HL-60/S4 treated with retinoic acid at 250 ng/mL for 4 days and 3 days (cell line): ENCODE data around the gene MBP.

Source experiments
- in situ Hi-C: fragments of 300-500 bp; cut with MboI; formaldehyde crosslinking; loops from 2 replicates; pipeline ENCODE4 v1.7.0; 2022; ENCODE audit warnings: low sequenced_read_pairs

The MBP gene

DNA sequence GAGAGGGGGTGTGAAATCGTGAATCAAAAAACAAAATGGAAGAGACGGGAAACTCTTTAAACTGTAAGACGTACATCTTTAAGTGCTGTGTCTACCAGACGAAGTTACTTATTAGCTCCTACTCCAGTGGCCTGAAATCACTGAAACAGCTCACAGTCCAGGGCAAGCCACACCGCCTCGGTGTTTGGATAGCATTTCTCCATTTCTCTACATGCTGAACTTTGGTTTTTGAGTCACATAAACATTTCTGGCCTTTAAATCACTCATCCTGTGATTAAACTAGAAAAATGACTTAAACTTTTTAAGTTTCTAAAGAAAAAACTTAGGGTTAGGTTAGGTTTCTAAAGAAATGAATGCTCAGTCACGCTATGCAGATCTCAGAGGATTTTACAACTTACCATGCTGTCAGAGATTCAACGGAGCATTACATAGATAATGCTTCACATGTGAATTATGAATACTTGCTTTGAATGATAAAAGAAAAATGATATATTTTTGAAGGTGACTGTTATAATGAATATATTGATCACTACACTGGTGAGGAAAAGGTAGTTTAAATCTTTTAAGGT lies 138.4 kb downstream of the MBP start:
- in situ Hi-C loops = loop anchor here (25.0 kb wide), 2 partner anchors 218 to 668 kb away; no protein-coding TSS in a partner anchor

DNA sequence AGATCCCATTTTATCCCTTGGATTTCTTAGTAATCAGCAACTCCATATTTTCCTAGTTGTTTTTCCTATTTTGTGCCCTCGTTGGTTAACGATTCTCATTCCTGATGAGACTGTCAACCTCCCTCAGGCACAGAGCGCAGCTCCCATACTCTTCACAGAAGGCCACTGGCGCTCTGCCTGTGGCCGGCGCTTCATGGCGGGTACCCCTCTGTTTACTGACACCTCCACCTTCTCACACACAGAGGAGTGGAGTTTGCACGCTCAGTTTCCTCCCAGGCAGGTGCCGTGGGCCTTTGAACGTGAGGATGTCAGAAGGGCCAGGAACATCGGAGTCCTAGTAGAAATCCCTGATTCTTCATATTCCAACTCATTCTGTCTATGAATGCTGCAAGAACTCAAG lies 139.0 kb downstream of the MBP start:
- in situ Hi-C loops = loop anchor here (25.0 kb wide), 2 partner anchors 219 to 669 kb away; no protein-coding TSS in a partner anchor

DNA sequence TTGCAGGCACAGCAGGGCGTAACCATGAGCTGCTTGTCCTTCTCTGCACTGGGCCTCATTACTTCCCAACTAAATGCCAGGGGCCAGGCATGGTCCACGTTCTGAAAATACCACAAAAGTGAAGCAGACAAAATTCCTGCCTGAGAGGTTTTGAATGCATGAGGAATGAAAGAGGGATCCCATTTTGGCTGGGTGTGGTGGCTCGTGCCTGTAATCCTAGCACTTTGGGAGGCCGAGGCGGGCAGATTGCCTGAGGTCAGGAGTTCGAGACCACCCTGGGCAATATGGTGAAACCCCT lies 139.5 kb downstream of the MBP start:
- in situ Hi-C loops = loop anchor here (25.0 kb wide), 2 partner anchors 219 to 669 kb away; no protein-coding TSS in a partner anchor

DNA sequence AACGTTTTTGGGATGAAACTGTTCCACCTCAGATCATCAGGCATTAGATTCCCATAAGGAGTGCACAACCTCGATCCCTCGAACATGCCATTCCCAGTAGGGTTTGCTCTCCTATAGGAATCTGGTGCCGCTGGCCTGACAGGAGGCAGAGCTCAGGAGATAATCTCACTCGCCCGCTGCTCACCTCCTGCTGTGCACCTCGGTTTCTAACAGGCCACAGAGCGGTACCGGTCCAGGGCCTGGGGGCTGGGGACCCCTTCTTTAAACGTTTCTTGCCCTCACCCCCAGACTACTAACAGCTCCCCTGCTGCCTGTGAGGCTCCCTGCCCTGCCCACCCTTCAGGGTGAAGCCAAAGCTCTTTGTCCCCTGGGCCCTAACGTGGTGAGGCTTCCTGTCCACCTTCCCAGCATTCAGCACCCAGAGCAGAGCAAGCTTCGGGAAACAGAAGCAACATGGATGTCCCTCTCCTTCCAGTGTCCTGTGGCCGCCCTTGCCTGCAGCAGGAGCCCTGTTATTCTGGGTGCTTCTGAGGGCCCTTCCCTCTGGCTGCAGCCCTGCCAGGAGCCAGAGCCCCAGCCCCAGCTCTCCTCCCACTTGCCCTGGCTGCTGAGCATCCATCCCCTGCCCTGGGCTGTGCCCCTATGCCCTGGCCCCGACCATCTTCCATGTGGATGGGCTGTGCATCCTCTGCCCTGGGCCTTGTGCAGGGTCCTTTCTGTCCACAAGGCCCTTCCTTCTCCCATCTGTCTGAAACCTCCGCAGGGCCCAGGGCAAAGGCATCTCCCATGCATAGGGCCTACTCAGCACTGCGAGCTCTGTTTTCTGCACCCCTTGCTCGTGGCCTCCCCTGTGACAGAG lies 140.1 kb downstream of the MBP start:
- in situ Hi-C loops = loop anchor here (25.0 kb wide), 2 partner anchors 220 to 670 kb away; no protein-coding TSS in a partner anchor

DNA sequence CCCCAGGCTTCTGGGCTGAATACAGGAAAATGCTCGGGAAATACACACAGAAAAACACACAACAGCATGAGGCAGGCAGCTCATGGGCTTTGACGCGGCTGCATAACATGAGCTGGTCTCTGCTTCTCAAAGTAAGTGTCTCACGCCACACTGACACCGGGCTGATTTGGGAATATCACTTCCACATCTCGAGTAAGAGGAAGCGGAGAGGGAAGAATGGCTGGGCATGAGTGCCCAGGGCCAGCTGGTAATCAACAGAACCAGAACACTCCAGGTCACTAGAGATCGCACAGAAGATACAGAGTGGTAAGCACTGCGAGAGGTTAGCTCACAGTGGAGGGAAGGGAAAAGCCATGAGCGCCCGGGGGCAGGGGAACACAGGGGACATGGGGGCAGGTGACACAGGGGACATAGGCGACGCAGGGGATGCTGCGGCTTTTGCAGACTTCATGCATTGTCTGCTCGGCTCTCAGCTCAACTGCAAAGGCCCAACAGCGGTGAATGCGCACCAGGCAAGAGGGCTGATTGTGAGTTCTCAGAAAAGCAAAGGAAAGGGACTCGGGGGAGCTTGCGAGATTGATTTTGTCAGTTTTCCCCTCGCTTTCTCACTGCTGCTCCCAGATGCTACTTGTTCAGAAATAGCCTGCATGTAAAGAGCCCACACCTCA lies 141.4 kb downstream of the MBP start:
- in situ Hi-C loops = loop anchor here (25.0 kb wide), 2 partner anchors 221 to 671 kb away; no protein-coding TSS in a partner anchor

DNA sequence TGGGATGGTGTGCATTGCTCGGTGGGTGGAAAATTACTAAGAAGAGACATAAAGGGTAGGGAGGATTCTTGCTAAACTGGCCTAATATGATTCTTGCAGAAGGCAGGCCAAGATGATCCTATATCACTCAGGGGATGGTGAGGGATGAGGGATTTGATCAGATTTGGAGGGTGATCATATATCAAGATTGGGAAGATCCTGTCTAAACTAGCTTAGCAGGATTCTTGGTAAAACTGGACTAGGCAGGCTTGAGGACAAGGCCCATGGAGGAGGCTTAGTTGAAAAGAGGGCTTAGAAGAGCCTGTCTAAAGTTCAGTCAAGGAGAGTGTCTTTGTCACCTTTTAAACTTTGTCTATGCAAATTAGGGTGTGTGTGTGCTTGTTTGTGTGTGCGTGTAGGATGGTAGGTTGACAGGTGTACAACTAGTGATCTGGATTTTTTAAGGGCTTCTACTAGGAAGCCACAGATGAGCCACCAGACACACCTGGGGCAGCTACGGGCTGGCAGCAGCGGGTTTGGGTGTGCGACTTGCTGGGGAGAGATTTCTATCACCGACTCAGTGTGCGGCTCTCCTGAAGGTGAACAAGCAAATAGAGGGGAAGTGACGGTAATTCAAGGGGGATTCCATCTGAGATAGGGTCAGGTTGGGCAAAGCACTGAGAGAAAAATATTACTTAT lies 142.1 kb downstream of the MBP start:
- in situ Hi-C loops = loop anchor here (25.0 kb wide), 2 partner anchors 222 to 672 kb away; no protein-coding TSS in a partner anchor

DNA sequence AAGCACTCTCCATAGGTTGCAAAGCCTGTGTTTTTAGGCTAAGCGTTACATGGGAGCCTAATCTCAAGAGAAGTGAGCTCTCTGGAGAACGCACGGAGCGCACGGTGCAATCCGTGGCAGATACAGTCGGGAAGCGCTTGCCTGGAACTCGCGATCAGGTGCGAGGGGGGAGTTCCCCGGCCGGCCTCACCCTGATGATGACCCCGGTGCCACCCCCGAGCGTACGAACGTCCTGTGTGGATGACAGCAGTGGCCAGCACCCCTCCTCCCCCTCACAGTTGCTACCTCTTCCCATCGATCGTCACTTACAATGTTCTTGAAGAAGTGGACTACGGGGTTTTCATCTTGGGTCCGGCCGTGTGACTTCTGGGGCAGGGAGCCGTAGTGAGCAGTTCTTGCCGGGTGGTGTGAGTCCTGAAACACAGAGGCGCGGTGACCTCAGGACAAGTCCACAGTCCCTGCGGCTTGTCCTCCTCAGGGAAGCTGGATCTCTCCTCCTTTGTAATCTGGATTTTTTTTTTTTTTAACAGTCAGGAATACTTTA lies 142.9 kb downstream of the MBP start:
- in situ Hi-C loops = loop anchor here (25.0 kb wide), 2 partner anchors 223 to 673 kb away; no protein-coding TSS in a partner anchor

DNA sequence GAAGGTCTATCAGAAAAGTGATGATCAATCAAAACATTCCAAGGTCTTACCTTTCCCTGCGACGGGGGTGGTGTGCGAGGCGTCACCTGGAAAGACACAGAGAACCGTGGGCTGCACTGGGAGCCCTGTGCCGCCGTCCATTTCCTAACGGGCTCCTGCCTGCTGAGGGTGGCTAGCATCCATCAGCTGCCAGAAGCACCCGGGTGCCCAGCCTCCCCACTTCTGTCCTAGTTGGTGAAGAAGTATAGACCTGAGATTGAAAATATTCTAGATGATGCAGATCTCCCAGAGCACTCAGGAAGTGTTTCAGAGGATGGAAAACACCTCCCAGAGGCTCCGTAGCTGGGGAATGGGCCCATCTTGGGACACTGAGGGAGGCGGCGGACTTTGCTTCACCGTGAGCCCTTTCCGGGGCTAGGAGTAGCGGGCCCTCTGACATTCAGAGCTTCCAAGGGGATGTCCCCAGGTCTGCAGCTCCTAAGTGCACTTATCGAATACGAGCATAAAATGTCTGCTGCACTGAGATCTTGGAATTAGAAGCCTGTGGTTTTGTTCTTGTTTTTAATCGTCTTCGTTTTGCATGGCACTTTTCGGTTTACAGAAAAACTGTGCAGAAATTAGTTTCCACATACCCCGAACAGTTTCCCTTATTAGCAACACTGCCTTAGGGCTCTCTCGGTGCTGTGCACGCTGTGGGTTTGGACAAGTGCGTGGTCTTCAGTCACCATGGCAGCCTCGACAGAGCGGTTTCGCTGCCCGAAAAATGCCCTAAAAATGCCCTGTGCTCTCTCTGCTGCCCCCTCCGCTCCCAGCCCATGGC lies 143.5 kb downstream of the MBP start:
- in situ Hi-C loops = loop anchor here (25.0 kb wide), 2 partner anchors 223 to 673 kb away; no protein-coding TSS in a partner anchor

DNA sequence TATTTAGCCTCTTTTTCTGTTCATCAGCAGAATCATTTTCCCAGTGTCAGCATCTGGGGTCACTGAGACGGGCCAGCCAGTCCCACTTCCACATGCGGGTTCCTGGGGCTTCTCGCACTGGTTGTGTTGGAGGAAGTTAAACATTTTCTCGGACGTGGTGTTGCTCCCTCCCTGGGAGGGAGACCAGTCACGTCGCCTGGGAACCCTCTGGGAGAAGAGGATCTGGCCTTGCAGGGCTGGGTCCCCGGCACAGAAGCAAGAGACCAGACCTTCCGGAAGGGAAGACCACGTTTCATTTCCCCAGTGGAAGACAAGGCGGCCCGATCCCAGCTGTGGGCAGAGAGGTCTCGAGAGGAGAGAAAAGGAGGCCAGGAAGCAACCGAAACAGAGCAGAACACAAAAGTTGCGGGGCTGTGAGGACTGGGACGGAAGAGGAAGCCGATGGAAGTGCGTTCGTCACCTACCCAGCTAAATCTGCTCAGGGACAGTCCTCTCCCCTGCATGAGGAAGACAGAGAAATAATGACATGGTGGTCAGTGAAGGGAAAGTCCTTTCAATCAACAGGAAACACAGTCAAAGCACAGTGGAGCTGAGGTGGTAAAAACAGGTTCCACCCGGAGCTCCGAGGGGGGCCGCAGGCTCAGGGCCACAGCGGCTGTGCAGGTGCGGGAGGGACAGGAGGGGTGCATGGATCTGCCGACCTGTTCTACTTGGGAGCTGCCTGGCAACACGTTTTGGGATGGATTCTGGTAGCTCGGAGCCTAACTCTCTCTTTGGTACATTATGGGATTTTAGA lies 144.4 kb downstream of the MBP start:
- in situ Hi-C loops = loop anchor here (25.0 kb wide), 2 partner anchors 224 to 674 kb away; no protein-coding TSS in a partner anchor

DNA sequence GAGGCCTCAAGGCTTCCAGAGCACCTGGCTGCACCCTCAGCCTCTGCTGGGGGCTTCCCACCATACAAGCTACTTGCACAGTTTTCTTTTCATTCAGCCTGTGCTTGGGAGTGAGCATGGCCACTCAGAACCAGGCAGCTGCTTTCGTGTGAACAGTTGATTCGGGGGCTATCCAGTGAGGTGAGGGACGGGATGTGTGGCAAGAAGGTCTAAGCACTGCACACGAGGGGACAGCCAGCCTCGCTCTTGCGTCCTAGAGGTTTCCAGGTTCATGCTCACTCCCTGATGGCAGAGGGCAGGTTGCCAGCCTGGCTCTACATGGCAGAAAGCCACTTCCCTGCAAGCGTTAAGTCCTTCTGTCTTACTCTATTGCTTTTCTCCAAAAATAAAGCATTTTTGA lies 146.2 kb downstream of the MBP start:
- in situ Hi-C loops = loop anchor here (25.0 kb wide), 2 partner anchors 226 to 676 kb away; no protein-coding TSS in a partner anchor

DNA sequence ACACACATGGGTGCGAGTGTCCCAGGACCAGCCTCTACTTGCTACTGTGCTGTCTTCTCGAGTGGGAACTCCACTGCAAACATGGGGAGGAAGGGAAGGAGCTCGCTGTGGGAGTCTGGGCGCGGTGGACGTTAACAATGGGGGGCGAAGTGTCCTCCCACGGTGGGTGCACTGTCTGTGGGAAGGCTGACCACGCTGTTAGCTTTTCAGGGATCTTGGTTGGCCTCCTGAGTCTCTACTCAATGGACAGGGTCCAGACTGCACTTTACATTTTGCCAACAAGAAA lies 146.7 kb downstream of the MBP start:
- in situ Hi-C loops = loop anchor here (25.0 kb wide), 2 partner anchors 226 to 676 kb away; no protein-coding TSS in a partner anchor

DNA sequence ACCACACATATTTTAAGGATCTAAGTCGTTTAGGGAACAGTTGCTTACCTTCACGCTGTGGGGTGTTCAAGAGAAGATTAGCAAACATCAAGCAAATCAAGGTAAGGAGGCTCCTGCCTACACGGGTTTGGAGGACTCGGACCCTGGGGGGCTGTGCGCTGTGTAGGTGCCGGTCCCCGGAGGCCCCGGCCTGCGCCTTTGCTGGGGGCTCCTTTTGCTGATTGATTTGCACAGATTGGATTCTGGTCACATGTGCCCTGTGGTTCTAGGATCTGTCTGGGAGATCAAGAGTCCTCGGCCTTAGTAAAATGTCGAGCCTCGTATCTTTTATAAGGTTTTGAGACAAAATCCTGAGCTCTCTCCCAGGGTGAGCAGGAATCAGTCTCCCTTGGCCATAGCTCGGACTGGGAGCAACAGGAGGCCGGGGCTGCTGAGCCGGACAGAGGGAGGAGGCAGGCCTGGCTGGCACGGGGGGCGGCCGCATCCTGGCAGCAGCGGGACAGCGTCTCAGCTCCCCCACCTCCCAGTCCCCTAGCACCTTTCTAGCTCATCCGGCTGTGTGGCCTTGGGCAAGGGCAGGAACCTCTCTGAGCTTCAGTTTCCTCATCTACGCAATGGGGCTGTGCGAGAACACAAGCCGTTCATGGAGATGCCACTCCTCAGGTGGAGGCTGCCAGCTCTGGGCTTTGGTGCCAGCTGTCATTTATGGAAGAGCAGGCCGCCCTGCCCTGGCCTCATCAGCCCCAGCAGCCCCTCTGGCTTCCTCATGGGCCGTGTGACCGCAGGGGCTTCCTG lies 147.2 kb downstream of the MBP start:
- in situ Hi-C loops = loop anchor here (25.0 kb wide), 2 partner anchors 227 to 677 kb away; no protein-coding TSS in a partner anchor

DNA sequence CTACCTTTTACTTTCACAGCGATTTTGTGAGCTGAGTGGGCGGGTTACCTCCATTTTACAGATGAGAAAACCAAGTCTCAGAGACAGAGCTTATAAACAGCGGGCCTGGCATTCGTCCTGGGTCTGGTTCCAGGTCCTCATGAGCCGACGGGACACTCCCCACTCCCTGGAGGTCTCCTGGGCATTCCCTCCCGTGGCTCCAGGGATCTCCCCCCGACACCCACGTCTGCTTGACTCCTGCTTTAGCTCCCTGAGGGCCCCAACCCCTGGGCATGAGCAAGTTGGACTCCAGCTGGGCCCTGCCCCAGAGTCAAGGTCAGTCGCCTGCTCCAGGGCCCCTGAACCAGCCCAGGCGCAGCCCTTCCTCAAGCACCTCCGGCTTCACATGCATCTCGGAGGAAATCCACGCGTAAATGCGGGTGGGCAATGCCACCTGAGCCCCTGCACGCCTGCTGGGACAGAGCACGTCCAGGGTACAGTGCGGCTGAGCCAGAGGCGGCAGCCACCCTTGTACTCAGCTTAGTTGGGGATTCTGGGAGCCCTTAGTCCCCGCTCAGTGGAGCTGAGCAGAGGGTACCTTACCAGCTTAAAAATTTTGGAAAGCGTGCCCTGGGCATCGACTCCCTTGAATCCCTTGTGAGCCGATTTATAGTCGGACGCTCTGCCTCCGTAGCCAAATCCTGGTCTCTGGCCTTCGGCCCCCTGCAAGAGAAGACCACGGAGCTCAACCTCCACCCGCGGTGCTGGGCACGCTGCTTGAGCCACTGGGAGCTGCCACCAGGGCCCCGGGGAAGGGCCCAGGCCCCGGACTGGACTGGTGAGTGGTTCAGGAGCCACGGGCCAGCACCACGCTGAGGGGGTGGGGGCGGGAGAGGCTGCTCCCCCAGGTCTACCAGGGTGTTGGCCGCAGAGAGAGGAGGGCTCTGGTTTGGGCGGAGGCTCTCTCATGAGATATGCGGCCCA lies 148.1 kb downstream of the MBP start:
- in situ Hi-C loops = loop anchor here (25.0 kb wide), 2 partner anchors 228 to 678 kb away; no protein-coding TSS in a partner anchor

DNA sequence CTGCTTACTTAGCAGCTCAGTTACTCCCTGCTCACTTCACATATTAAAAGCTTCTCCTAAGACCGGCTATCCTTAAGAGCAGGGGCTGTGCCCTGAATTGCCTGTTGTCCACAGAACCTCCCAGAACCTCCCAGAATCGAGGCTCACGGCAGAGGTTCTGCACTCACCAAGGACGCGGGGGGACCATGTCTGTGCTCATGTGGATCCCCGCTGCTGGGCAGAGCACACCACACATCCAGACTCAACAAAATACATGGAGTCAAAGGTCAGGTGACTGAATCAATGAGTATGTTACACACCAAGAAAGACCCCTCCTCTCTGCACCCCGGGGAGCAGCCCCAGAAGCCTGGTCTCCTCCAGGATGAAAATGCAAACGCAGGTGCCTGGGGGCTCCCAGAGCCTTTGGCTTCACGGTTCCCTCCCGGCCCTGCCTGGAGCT lies 149.0 kb downstream of the MBP start:
- in situ Hi-C loops = loop anchor here (25.0 kb wide), 2 partner anchors 229 to 679 kb away; no protein-coding TSS in a partner anchor

DNA sequence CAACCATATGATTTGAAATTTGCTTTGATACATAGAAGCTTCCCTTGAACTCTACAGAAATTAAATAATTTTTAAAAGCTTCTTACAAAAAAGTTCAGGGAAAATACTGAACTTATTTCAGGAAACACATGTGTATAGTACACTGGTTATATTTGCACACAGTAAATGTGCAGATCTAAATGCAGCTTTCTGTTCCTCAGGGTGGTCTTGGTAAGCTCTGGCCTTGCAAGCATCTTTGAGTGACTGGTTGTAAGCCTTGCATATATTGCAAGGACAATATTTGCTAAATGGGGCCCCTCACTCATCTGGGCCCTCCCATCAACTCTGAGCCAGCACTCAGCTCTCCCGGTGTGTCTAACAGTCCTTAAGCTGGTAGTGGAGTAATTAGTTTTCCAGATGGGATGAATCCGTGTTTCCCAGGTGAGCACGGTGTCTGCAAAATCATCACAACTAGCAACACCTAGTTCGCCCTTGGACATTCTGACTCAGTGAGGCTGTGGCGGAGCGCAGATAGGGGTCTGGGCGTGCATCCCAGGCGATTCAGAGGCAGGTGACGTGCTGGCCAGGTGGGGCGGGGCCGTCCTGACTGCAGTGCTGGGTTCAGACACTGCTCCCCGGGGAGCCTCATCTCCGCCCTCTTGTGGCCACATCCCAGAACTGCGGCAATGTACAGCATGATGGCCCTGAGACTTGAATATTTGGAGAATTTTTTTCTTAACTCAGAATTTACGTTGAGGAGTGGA lies 149.6 kb downstream of the MBP start:
- in situ Hi-C loops = loop anchor here (25.0 kb wide), 2 partner anchors 229 to 679 kb away; no protein-coding TSS in a partner anchor

DNA sequence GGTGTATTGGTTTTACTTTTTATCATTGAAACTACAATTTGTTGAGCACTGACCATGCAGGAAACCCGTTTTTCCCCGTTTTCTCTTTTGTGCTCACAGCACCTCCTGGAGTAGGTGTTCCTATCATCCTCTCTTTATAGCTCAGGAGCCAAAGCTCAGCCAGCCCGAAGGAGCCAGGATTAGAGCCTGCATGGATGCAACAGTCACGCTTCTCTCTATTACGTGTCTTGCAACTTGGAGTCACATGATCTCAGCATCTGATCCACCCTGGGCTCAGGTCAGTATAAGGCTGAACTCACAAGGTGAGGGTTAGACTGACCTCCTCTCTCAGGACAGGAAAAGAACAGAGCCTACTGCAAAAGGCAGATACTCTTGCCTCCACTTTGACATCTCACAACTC lies 150.5 kb downstream of the MBP start:
- in situ Hi-C loops = loop anchor here (25.0 kb wide), 2 partner anchors 230 to 680 kb away; no protein-coding TSS in a partner anchor
